ENCODE measurements around the gene MED27.

Gene MED27

GRCh38 chr9:132079391-132080091 lies at the start of gene MED27:
Gene MED27, minus strand, starts transcription at chr9:132079867. Its CDS starts 23 bp downstream, at chr9:132079844.
- DNase-seq (ENCODE audit: low spot score in 2 of 2) (peak; percentile 85 to 91), ATAC-seq (replicated peaks; ENCODE audit: extremely low read depth, poor library complexity, severe bottlenecking) (peak; percentile 97)
- H3K27ac Mint-ChIP-seq (ENCODE audit: low read depth), result peak within 1 kb of the TSS; percentile 94
- peaks cover 9% of the 10 kb centered on the region for H3K27me3 Mint-ChIP-seq
- H3K9me3 Mint-ChIP-seq, result no peaks in the 10 kb centered on the region
- peaks cover 35% of the 10 kb centered on the region for H3K36me3 Mint-ChIP-seq (ENCODE audit: insufficient read depth)
- peak within 1 kb of the TSS; percentile 97 for H3K4me3 Mint-ChIP-seq
- H3K4me1 Mint-ChIP-seq, result peaks cover 42% of the 10 kb centered on the region

- Mint-ChIP-seq H3K27ac (ENCODE audit: low read depth) (no peak overlapping the region), H3K9me3 (no peaks in the 10 kb centered on the region), H3K4me3 (no peak overlapping the region), H3K4me1 (peaks cover 10% of the 10 kb centered on the region), H3K36me3 (ENCODE audit: insufficient read depth) (peaks cover under 1% of the 10 kb centered on the region), H3K27me3 (peaks cover 94% of the 10 kb centered on the region)
- DNase-seq (ENCODE audit: low spot score in 2 of 2) (no peak), ATAC-seq (replicated peaks; ENCODE audit: extremely low read depth, poor library complexity, severe bottlenecking) (no peak)
Measured at GRCh38 chr9:132127888-132128534, 48.3 kb upstream of the MED27 start.

GRCh38 chr9:132126680-132127236 lies 47.1 kb upstream of the MED27 start:
- Mint-ChIP-seq H3K4me3 (peak overlapping the region; percentile 61), H3K27ac (ENCODE audit: low read depth) (no peak overlapping the region), H3K9me3 (no peaks in the 10 kb centered on the region), H3K4me1 (peaks cover 10% of the 10 kb centered on the region), H3K27me3 (peaks cover 92% of the 10 kb centered on the region), H3K36me3 (ENCODE audit: insufficient read depth) (no peaks in the 10 kb centered on the region)
- ATAC-seq (replicated peaks; ENCODE audit: extremely low read depth, poor library complexity, severe bottlenecking), result no peak
- no peak for DNase-seq (ENCODE audit: low spot score in 2 of 2)

GRCh38 chr9:132125944-132126679 lies 46.4 kb upstream of the MED27 start:
- ATAC-seq (replicated peaks; ENCODE audit: extremely low read depth, poor library complexity, severe bottlenecking), result no peak
- H3K27me3 Mint-ChIP-seq, result peaks cover 92% of the 10 kb centered on the region
- no peaks in the 10 kb centered on the region for H3K9me3 Mint-ChIP-seq
- H3K4me3 Mint-ChIP-seq, result peak overlapping the region; percentile 61
- DNase-seq (ENCODE audit: low spot score in 2 of 2), result no peak
- H3K4me1 Mint-ChIP-seq, result peaks cover 10% of the 10 kb centered on the region
- H3K27ac Mint-ChIP-seq (ENCODE audit: low read depth), result no peak overlapping the region
- no peaks in the 10 kb centered on the region for H3K36me3 Mint-ChIP-seq (ENCODE audit: insufficient read depth)

- ATAC-seq (replicated peaks; ENCODE audit: extremely low read depth, poor library complexity, severe bottlenecking) (no peak), DNase-seq (ENCODE audit: low spot score in 2 of 2) (no peak)
- Mint-ChIP-seq H3K27ac (ENCODE audit: low read depth) (no peak overlapping the region), H3K4me3 (no peak overlapping the region), H3K27me3 (peaks cover 92% of the 10 kb centered on the region), H3K4me1 (peaks cover 10% of the 10 kb centered on the region), H3K36me3 (ENCODE audit: insufficient read depth) (no peaks in the 10 kb centered on the region), H3K9me3 (no peaks in the 10 kb centered on the region)
Measured at GRCh38 chr9:132125361-132125760, 45.7 kb upstream of the MED27 start.

GRCh38 chr9:132124800-132125199 lies 45.1 kb upstream of the MED27 start:
- no peak for ATAC-seq (replicated peaks; ENCODE audit: extremely low read depth, poor library complexity, severe bottlenecking)
- Mint-ChIP-seq H3K4me3 (no peak overlapping the region), H3K9me3 (no peaks in the 10 kb centered on the region), H3K4me1 (peaks cover 10% of the 10 kb centered on the region), H3K27ac (ENCODE audit: low read depth) (no peak overlapping the region), H3K27me3 (peaks cover 92% of the 10 kb centered on the region), H3K36me3 (ENCODE audit: insufficient read depth) (no peaks in the 10 kb centered on the region)
- no peak for DNase-seq (ENCODE audit: low spot score in 2 of 2)

- H3K36me3 Mint-ChIP-seq (ENCODE audit: insufficient read depth), result no peaks in the 10 kb centered on the region
- no peak overlapping the region for H3K4me3 Mint-ChIP-seq
- H3K27me3 Mint-ChIP-seq, result peaks cover 93% of the 10 kb centered on the region
- ATAC-seq (replicated peaks; ENCODE audit: extremely low read depth, poor library complexity, severe bottlenecking), result no peak
- H3K27ac Mint-ChIP-seq (ENCODE audit: low read depth), result no peak overlapping the region
- no peak for DNase-seq (ENCODE audit: low spot score in 2 of 2)
- H3K9me3 Mint-ChIP-seq, result no peaks in the 10 kb centered on the region
- peaks cover 4% of the 10 kb centered on the region for H3K4me1 Mint-ChIP-seq
Measured at GRCh38 chr9:132121021-132121420, 41.4 kb upstream of the MED27 start.

GRCh38 chr9:132117694-132118093 lies 38.0 kb upstream of the MED27 start:
- H3K4me1 Mint-ChIP-seq, result no peaks in the 10 kb centered on the region
- H3K27ac Mint-ChIP-seq (ENCODE audit: low read depth), result no peak overlapping the region
- no peaks in the 10 kb centered on the region for H3K36me3 Mint-ChIP-seq (ENCODE audit: insufficient read depth)
- H3K9me3 Mint-ChIP-seq, result no peaks in the 10 kb centered on the region
- H3K4me3 Mint-ChIP-seq, result no peak overlapping the region
- ATAC-seq (replicated peaks; ENCODE audit: extremely low read depth, poor library complexity, severe bottlenecking) (no peak), DNase-seq (ENCODE audit: low spot score in 2 of 2) (no peak)
- H3K27me3 Mint-ChIP-seq, result peaks cover 88% of the 10 kb centered on the region

- Mint-ChIP-seq H3K9me3 (no peaks in the 10 kb centered on the region), H3K36me3 (ENCODE audit: insufficient read depth) (no peaks in the 10 kb centered on the region), H3K4me1 (no peaks in the 10 kb centered on the region), H3K27ac (ENCODE audit: low read depth) (no peak overlapping the region), H3K4me3 (no peak overlapping the region), H3K27me3 (peaks cover 84% of the 10 kb centered on the region)
- ATAC-seq (replicated peaks; ENCODE audit: extremely low read depth, poor library complexity, severe bottlenecking) (no peak), DNase-seq (ENCODE audit: low spot score in 2 of 2) (no peak)
Measured at GRCh38 chr9:132116583-132116982, 36.9 kb upstream of the MED27 start.

- Mint-ChIP-seq H3K4me1 (no peaks in the 10 kb centered on the region), H3K36me3 (ENCODE audit: insufficient read depth) (no peaks in the 10 kb centered on the region), H3K9me3 (no peaks in the 10 kb centered on the region), H3K4me3 (no peak overlapping the region), H3K27me3 (peaks cover 79% of the 10 kb centered on the region), H3K27ac (ENCODE audit: low read depth) (no peak overlapping the region)
- ATAC-seq (replicated peaks; ENCODE audit: extremely low read depth, poor library complexity, severe bottlenecking) (no peak), DNase-seq (ENCODE audit: low spot score in 2 of 2) (peak in 1 of 2 donors; percentile 19)
Measured at GRCh38 chr9:132114102-132114707, 34.5 kb upstream of the MED27 start.

GRCh38 chr9:132109291-132109690 lies 29.6 kb upstream of the MED27 start:
- Mint-ChIP-seq H3K27me3 (peaks cover 51% of the 10 kb centered on the region), H3K4me3 (no peak overlapping the region), H3K36me3 (ENCODE audit: insufficient read depth) (no peaks in the 10 kb centered on the region), H3K4me1 (no peaks in the 10 kb centered on the region), H3K9me3 (no peaks in the 10 kb centered on the region), H3K27ac (ENCODE audit: low read depth) (no peak overlapping the region)
- DNase-seq (ENCODE audit: low spot score in 2 of 2) (no peak), ATAC-seq (replicated peaks; ENCODE audit: extremely low read depth, poor library complexity, severe bottlenecking) (no peak)

- peaks cover 47% of the 10 kb centered on the region for H3K27me3 Mint-ChIP-seq
- no peaks in the 10 kb centered on the region for H3K9me3 Mint-ChIP-seq
- no peak overlapping the region for H3K27ac Mint-ChIP-seq (ENCODE audit: low read depth)
- DNase-seq (ENCODE audit: low spot score in 2 of 2) (no peak), ATAC-seq (replicated peaks; ENCODE audit: extremely low read depth, poor library complexity, severe bottlenecking) (no peak)
- no peaks in the 10 kb centered on the region for H3K36me3 Mint-ChIP-seq (ENCODE audit: insufficient read depth)
- H3K4me3 Mint-ChIP-seq, result no peak overlapping the region
- no peaks in the 10 kb centered on the region for H3K4me1 Mint-ChIP-seq
Measured at GRCh38 chr9:132108728-132109127, 29.1 kb upstream of the MED27 start.
